Activated CD4-positive, alpha-beta T cell treated with anti-CD3 and anti-CD28 coated beads for 48 hours (primary cell): ENCODE data around the gene BEST4.
"Not testable (repeated sequence)": the region's sequence is repeated elsewhere in the genome, so short reads cannot be mapped to it uniquely, and the experiment has no call there.

Experiments
- DNase-seq: peaks from one replicate; pipeline ENCODE4 v3.0.0-alpha.2; 2020

Gene BEST4

GRCh38 chr1:44819196-44819607 lies 31.2 kb upstream of the BEST4 start:
- peak; percentile 20 for DNase-seq

DNA sequence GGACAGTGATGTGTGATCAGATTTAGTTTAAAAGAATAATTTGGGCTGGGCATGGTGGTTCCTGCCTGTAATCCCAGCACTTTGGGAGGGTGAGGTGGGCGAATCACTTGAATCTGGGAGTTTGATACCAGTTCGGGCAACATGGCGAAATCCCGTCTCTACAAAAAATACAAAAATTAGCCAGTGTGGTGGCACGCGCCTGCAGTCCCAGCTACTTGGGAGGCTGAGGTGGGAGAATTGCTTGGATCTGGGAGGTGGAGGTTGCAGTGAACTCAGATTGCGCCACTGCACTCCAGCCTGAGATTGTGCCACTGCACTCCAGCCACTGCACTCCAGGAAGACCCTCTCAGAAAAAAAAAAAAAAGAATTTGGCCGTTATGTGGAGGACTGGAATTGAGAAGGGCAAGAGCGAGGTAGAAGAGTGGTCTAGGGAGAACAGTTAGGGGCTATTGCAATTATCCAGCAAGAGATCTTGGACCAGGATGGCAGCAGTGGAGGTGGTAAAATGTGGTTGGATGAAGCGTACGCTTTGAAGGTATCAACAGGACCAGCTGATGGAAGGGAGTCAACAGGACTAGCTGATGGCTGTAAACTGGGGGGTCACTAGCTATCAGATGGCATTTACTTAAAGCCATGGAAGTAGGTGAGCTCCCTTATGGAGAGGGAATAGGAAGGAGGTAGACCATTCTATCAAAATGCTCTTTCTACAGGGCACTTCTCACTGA lies 30.0 kb upstream of the BEST4 start:
- DNase-seq = no peak

DNA sequence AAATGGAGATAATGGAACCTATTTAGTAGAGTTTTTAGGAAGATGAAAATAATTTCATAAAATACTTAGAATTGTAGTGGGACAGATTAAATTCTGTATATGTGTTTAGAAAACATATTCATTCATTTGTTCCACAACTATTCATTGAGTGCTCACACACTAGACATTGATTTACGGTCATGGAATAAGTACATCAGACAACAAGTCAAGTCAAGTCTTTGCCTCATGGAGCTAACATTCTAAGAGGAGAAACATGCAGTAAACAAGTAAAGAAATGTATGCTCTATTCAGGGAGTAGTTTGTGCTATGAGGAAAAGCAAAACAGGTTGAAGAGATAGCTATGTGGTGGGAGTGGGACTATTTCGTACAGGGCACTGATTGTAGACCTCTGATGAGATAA lies 29.3 kb upstream of the BEST4 start:
- no peak for DNase-seq

GRCh38 chr1:44815926-44816325 lies 28.0 kb upstream of the BEST4 start:
- not testable (repeated sequence) for DNase-seq

DNA sequence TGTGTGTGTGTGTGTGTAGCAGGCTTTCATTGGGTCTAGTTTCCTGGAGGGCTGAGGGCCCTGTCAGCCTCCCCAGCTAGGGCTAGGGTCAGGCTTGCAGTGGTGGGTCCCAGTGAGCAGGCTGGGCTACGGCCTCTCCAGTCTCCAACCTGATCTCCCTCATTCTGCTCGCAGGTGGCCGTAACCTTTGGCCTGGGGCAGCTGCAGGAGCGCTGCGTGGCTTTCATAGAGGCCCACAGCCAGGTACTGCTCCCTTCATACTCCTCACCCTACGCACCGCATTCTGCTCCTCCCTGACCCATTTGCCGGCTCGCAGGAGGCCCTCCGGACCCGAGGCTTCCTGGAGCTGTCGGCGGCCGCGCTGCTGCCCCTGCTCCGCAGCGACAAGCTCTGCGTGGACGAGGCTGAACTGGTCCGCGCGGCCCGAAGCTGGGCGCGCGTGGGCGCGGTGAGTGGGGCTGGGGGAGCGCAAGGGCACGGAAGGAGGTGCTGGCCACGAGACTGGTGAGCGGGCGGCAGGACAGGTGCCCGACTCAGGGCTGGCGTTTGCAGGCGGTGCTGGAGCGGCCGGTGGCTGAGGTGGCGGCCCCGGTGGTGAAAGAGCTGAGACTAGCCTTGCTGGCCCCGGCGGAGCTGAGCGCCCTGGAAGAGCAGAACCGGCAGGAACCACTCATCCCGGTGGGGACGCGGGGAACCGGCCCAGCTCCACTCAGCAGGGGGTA lies 25.0 kb upstream of the BEST4 start:
- DNase-seq = no peak

DNA sequence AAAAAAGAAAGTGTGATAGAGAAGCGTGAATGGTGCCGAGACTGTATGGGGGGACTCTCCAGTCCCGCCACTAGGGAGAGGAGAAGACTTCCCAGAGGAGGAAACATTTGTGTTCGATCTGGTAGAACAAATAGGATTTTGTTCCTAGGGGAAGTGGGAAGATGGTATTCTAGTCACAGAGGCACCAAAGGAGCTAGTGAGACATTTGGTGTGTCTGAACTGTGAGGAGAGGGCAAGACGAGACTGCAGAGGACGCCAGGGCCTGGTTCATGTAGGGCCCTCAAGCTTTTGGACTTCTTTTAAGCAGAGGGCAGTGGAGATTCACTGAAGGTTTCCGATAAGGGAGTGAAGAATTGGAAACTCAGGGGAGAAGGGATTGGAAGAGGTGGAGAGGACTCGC lies 23.3 kb upstream of the BEST4 start:
- no peak for DNase-seq

- DNase-seq = not testable (repeated sequence)
Observed at GRCh38 chr1:44810762-44811105, 22.8 kb upstream of the BEST4 start.

GRCh38 chr1:44810101-44810761 lies 22.3 kb upstream of the BEST4 start:
- peak; percentile 46 for DNase-seq

- peak; percentile 92 for DNase-seq
Observed at GRCh38 chr1:44808938-44809917, 21.3 kb upstream of the BEST4 start.

DNA sequence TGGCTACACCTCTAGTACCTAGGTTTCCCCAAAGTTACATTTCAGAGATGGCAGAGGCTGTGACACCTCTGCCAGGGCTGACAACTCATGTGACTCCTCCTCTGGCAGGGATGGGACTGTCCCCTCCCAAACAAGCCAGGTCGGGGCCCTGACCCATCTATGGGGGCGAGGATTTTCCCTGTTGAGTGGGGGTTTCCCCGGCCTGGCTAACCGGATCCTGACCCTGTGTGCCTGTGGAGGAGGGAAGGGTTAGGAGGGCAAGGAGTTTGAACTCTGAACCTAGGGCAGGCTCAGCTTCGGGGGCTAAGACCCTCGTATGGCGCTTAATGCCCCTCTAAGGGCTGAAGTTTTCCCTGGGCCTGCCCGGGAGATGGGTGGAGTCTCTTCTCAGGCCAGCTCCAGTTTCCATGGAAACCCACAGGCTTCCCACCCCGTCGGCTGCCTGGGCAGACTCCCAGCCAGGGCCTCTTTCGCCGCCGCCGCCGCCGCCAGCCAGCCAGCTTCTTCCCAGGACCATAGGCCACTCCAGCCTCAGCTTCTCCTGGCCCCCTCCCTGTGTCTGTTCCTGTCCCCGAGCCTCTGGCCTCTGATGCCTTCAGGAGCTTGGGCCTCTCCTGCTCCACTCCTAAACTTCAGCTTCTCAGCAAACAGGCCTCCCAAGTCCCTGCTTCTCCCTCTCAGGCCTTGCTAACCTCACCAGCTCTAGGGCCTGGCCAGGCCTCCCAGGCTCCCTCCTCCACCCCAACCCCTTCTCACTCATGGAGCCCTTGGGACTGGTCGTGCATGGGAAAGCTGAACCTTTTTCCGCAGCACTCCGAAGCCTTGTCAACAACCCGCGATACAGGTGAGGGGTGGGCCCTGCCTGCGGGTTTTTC lies 20.3 kb upstream of the BEST4 start, which contains the start of gene BTBD19:
Gene BTBD19, plus strand, starts transcription at position 461 of the 875 bp plus-strand sequence. Its CDS starts 298 bp downstream, at position 759.
- peak; percentile 88 for DNase-seq

DNA sequence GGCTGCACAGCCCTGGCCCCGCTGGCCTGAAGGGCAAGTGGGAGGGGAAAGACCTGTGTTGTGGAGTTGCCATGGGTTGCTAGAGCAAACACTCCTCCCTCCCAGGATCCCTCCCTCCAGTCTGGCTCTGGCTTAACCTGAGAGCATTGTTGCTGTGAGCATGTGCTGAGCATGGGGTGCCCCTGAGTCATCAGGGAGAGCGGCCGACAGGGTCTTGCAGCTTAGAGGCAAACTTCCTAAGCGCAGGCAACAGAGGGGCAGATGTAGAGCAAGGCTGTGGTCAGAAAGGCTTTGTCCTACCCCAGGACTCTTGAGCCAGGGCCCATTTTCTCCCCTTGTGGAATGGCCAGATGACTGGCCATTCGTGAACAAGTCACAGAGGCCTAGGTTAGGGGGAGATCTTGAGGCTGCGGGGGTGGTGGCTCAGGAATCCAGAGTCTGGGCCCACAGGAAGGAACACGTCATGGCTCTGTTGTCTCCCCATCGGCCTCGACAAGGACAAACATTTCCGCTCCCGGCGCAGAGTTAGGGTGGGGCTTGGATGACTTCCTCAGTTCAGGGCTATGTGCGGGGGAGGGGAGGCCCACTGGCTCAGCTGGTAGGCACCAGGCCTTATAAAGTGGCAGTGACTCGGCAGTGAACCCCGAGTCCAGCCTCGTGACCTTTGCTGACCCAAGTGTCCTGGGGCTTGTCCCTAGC lies 19.5 kb upstream of the BEST4 start:
- peak; percentile 94 for DNase-seq

GRCh38 chr1:44806704-44807363 lies 18.9 kb upstream of the BEST4 start, which contains the start of gene DYNLT4:
Gene DYNLT4, minus strand, starts transcription at chr1:44807351. Its CDS starts 683 bp downstream, at chr1:44806668.
- DNase-seq = no peak

DNA sequence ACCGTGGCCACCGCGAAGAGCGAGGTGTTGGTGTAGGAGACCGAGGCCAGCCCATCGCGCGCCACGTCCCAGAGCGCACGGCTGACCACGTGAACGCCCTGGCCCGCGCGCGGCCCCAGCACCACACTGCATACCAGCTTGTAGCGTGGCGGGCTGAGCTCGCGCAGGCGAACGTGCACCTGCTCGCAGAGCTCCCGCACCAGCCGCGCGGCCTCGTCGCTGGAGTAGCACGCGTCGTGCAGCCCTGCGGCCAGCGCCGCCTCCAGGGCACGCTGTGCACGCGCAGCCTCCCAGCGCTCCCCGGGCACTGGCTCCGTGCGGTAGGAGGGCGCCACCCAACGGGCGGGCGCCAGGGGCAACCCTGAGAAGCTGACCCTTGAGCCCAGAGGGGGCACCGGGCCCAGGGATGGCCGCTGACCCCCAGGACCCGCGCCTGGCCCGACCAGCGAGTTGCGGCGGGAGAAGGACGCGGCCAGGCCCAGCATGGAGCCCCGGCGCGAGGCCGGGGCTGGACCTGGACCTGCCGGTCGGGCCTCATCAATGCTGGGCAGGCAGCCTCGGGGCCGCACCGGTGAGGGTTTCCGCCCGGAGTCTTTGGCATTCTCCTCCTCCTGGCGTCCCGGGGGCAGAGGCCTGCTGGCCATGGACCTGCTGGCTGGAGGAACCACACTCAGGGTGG lies 18.2 kb upstream of the BEST4 start:
- no peak for DNase-seq

DNA sequence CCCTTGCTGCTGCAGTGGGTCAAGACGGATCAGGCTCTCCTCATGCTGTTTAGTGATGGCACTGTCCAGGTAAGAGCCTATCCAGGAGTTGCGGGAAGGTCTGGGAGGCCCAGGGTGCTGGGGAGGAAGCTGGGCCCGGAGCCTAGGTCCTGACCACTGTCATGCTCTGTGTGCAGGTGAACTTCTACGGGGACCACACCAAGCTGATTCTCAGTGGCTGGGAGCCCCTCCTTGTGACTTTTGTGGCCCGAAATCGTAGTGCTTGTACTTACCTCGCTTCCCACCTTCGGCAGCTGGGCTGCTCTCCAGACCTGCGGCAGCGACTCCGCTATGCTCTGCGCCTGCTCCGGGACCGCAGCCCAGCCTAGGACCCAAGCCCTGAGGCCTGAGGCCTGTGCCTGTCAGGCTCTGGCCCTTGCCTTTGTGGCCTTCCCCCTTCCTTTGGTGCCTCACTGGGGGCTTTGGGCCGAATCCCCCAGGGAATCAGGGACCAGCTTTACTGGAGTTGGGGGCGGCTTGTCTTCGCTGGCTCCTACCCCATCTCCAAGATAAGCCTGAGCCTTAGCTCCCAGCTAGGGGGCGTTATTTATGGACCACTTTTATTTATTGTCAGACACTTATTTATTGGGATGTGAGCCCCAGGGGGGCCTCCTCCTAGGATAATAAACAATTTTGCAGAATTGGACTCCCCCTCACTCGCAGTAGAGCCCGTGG lies 17.5 kb upstream of the BEST4 start:
- DNase-seq = no peak

DNA sequence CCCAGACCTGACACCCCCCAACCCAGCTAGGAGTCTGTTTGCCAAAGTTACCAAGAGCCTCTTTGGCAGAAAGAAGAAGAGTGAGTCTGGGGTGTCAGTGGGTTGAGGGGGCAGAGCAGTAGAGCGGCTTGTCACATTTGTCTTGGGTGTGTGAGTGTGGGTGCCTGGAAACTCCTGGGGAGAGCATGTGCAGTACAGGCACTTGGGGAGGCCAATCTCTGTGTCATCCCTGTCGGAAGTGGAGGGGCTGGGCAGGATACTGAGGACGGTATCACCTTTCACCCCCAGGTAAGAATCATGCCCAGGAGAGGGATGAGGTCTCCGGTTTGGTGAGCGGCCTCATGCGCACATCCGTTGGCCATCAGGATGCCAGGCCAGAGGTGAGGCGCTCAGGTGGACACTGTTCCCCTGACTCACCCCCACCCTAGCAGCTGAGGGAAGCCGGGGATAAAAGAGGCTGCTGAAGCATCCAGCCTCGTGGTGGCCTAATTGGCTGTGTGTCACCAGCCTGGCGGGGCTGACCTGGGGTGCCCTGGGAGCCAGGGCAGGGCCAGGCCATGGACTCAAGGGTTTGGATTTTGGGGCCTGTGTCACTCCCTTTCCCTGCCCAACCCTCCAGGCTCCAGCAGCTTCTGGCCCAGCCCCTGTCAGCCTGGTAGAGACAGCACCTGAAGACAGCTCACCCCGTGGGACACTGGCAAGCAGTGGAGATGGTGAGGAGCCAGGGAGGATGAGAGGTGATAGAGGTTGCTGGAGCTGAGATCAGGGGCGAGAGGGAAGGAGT lies 15.5 kb upstream of the BEST4 start:
- DNase-seq = no peak

DNA sequence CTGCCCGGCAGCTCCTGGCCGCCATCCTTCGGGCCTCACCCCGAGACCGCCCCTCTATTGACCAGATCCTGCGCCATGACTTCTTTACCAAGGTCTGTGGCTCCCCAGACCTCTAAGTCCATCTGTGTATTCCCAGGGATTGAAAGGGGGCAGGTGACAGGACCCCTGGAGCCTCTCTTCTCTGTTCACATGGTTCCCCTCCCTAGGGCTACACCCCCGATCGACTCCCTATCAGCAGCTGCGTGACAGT lies 15.0 kb upstream of the BEST4 start:
- DNase-seq = no peak

- DNase-seq = no peak
Observed at GRCh38 chr1:44802306-44803061, 14.5 kb upstream of the BEST4 start.
